Right forelimb (tissue), 1 donor: ENCODE results near the gene TSPY9.
"Not testable (repeated sequence)": the region's sequence is repeated elsewhere in the genome, so short reads cannot be mapped to it uniquely, and the experiment has no call there.

Source experiments
- DNase-seq: peaks from one replicate; pipeline ENCODE4 v3.0.0-alpha.2; 2018

TSPY9 gene, protein sequence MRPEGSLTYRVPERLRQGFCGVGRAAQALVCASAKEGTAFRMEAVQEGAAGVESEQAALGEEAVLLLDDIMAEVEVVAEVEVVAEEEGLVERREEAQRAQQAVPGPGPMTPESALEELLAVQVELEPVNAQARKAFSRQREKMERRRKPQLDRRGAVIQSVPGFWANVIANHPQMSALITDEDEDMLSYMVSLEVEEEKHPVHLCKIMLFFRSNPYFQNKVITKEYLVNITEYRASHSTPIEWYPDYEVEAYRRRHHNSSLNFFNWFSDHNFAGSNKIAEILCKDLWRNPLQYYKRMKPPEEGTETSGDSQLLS

GRCh38 chrY:9486967-9487366 is at the start of gene TSPY9:
Gene TSPY9, plus strand, starts transcription at chrY:9487267. Its CDS starts 46 bp downstream, at chrY:9487313.
- not testable (repeated sequence) for DNase-seq

DNA sequence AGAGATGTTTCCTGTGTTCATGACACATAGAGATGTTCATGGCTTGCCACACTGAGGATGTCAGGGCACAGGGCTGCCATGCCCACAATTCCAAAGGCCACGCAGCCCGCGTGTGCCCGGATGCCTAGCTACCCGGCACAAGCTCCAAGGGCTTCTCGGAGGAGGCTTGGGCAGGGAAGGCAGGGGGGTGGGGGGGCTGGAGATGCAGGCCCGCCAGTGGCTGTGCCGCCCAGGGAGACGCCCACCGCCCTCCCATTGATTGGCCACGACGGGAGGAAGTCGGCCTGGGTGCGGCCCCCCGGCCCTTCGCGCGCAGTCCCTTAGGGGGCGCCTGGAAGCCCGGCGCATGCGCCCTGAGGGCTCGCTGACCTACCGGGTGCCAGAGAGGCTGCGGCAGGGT is 20.4 kb upstream of the TSPY9 start, which contains the start of gene TSPY1:
TSS of gene TSPY1 (plus strand) at position 301 of the 400 bp plus-strand sequence. CDS start at position 347, 46 bp downstream.
- DNase-seq: not testable (repeated sequence)

DNA sequence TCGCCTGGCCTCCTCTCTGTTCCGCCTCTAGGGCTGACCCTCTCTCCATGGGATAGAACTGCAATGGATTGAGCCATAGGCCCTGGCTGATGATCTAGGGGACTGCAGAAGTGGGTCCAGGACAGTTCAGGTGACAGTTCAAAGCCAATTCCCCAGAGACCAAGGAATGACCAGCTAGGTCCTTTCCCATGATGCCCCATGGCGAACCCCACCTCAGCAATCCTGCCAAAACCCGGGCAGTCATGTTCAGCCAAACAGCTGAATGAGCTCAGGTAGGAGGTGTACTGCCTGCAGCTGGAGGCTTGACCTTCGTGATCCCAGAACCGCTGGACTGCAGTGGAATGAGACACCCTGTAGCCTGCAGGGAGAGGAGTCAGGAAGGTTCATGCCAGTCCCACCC is 17.3 kb downstream of the TSPY9 start:
- not testable (repeated sequence) for DNase-seq

- not testable (repeated sequence) for DNase-seq
These were observed 29.2 kb downstream of the TSPY9 start for GRCh38 chrY:9516287-9516686.

DNA sequence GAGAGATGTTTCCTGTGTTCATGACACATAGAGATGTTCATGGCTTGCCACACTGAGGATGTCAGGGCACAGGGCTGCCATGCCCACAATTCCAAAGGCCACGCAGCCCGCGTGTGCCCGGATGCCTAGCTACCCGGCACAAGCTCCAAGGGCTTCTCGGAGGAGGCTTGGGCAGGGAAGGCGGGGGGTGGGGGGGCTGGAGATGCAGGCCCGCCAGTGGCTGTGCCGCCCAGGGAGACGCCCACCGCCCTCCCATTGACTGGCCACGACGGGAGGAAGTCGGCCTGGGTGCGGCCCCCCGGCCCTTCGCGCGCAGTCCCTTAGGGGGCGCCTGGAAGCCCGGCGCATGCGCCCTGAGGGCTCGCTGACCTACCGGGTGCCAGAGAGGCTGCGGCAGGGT is 40.5 kb downstream of the TSPY9 start, which contains the start of gene TSPY10:
TSS of gene TSPY10 (plus strand) at position 301 of the 400 bp plus-strand sequence. CDS start at position 347, 46 bp downstream.
- DNase-seq: not testable (repeated sequence)
